Muscle layer of duodenum (tissue), 2 donors: ENCODE data around the gene HEATR5A.
"Not testable (repeated sequence)": the region's sequence is repeated elsewhere in the genome, so short reads cannot be mapped to it uniquely, and the experiment has no call there.

ENCODE experiments used
- H3K27ac ChIP-seq: one replicate; pipeline ENCODE4 v1.7.0; 2013; ENCODE audit warnings: mild to moderate bottlenecking, low read length
- H3K27me3 ChIP-seq: one replicate; pipeline ENCODE4 v1.7.0; 2013; ENCODE audit warnings: low read depth, mild to moderate bottlenecking, control low read depth, low read length
- H3K36me3 ChIP-seq, 2 donors: one replicate each; pipeline ENCODE4 v1.7.0; 2013; ENCODE audit warnings: low read length in 2 of 2, control low read depth in 1 of 2, mild to moderate bottlenecking in 1 of 2; ENCODE audit not compliant: insufficient read depth in 2 of 2, control insufficient read depth in 1 of 2
- H3K4me1 ChIP-seq, 2 donors: one replicate each; pipeline ENCODE4 v1.7.0; 2013; ENCODE audit warnings: low read length in 2 of 2, mild to moderate bottlenecking in 2 of 2, control low read depth in 1 of 2, moderate library complexity in 1 of 2; ENCODE audit not compliant: insufficient read depth in 2 of 2, control insufficient read depth in 1 of 2
- H3K4me3 ChIP-seq, 2 donors: one replicate each; pipeline ENCODE4 v1.7.0; 2013; ENCODE audit warnings: low read length in 2 of 2, low read depth in 1 of 2, mild to moderate bottlenecking in 1 of 2
- H3K9me3 ChIP-seq, 2 donors: one replicate each; pipeline ENCODE4 v1.7.0; 2013; ENCODE audit warnings: low read length in 2 of 2, control low read depth in 1 of 2, mild to moderate bottlenecking in 1 of 2; ENCODE audit not compliant: control insufficient read depth in 1 of 2
- donor health status: healthy.

Gene HEATR5A

GRCh38 chr14:31319701-31320100 is 100.6 kb downstream of the HEATR5A start:
- Histone ChIP-seq H3K36me3 (peaks cover 24 to 29% of the 10 kb centered on the region in 2 donors), H3K27ac (no peak overlapping the region), H3K27me3 (no peaks in the 10 kb centered on the region), H3K9me3 (no peaks in the 10 kb centered on the region), H3K4me3 (no peak overlapping the region), H3K4me1 (no peaks in the 10 kb centered on the region)

- Histone ChIP-seq H3K27me3 (no peaks in the 10 kb centered on the region), H3K36me3 (peaks cover 35 to 45% of the 10 kb centered on the region in 2 donors), H3K27ac (no peak overlapping the region), H3K4me1 (no peaks in the 10 kb centered on the region), H3K9me3 (no peaks in the 10 kb centered on the region), H3K4me3 (no peak overlapping the region)
These were observed 107.4 kb downstream of the HEATR5A start for GRCh38 chr14:31312934-31313333.

GRCh38 chr14:31312370-31312769 is 108.0 kb downstream of the HEATR5A start:
- H3K36me3 ChIP-seq, result peaks cover 35 to 44% of the 10 kb centered on the region in 2 donors

GRCh38 chr14:31307618-31308017 is 112.7 kb downstream of the HEATR5A start:
- H3K27me3 ChIP-seq, result no peaks in the 10 kb centered on the region
- H3K4me3 ChIP-seq, result no peak overlapping the region
- H3K9me3 ChIP-seq, result no peaks in the 10 kb centered on the region
- no peak overlapping the region for H3K27ac ChIP-seq
- H3K36me3 ChIP-seq, result peaks cover 40 to 44% of the 10 kb centered on the region in 2 donors
- H3K4me1 ChIP-seq, result no peaks in the 10 kb centered on the region

More at GRCh38 chr14:31312370-31312769, 108.0 kb downstream of the HEATR5A start:
- H3K9me3 ChIP-seq, H3K4me3 ChIP-seq, H3K27ac ChIP-seq, H3K27me3 ChIP-seq, H3K4me1 ChIP-seq: not testable (repeated sequence)

GRCh38 chr14:31307198-31307597 is 113.2 kb downstream of the HEATR5A start:
- H3K27ac ChIP-seq, result no peak overlapping the region
- H3K4me3 ChIP-seq, result no peak overlapping the region
- no peaks in the 10 kb centered on the region for H3K27me3 ChIP-seq
- no peaks in the 10 kb centered on the region for H3K4me1 ChIP-seq
- H3K9me3 ChIP-seq, result no peaks in the 10 kb centered on the region
- H3K36me3 ChIP-seq, result peaks cover 37 to 44% of the 10 kb centered on the region in 2 donors

- no peak overlapping the region for H3K27ac ChIP-seq
- H3K4me3 ChIP-seq, result no peak overlapping the region
- H3K27me3 ChIP-seq, result no peaks in the 10 kb centered on the region
- no peaks in the 10 kb centered on the region for H3K9me3 ChIP-seq
- H3K4me1 ChIP-seq, result no peaks in the 10 kb centered on the region
- peaks cover 39 to 46% of the 10 kb centered on the region in 2 donors for H3K36me3 ChIP-seq
These were observed 116.7 kb downstream of the HEATR5A start for GRCh38 chr14:31303654-31304053.

- Histone ChIP-seq H3K4me3 (no peak overlapping the region), H3K36me3 (peaks cover 24 to 35% of the 10 kb centered on the region in 2 donors), H3K4me1 (no peaks in the 10 kb centered on the region)
These were observed 119.5 kb downstream of the HEATR5A start for GRCh38 chr14:31300883-31301282.

GRCh38 chr14:31300296-31300695 is 120.1 kb downstream of the HEATR5A start:
- Histone ChIP-seq H3K4me3 (no peak overlapping the region), H3K36me3 (peaks cover 21 to 31% of the 10 kb centered on the region in 2 donors), H3K9me3 (no peaks in the 10 kb centered on the region), H3K4me1 (no peaks in the 10 kb centered on the region), H3K27me3 (no peaks in the 10 kb centered on the region), H3K27ac (no peak overlapping the region)

More at GRCh38 chr14:31300883-31301282, 119.5 kb downstream of the HEATR5A start:
- H3K27ac ChIP-seq, result no peak overlapping the region
- no peaks in the 10 kb centered on the region for H3K27me3 ChIP-seq
- no peaks in the 10 kb centered on the region for H3K9me3 ChIP-seq

GRCh38 chr14:31297701-31298344 is 122.5 kb downstream of the HEATR5A start:
- Histone ChIP-seq H3K9me3 (no peaks in the 10 kb centered on the region), H3K4me1 (no peaks in the 10 kb centered on the region), H3K27me3 (no peaks in the 10 kb centered on the region), H3K4me3 (no peak overlapping the region), H3K27ac (no peak overlapping the region), H3K36me3 (peaks cover 9 to 28% of the 10 kb centered on the region in 2 donors)

- Histone ChIP-seq H3K9me3 (no peaks in the 10 kb centered on the region), H3K4me3 (no peak overlapping the region), H3K27me3 (no peaks in the 10 kb centered on the region), H3K36me3 (peaks cover 6 to 29% of the 10 kb centered on the region in 2 donors), H3K4me1 (no peaks in the 10 kb centered on the region), H3K27ac (no peak overlapping the region)
These were observed 123.2 kb downstream of the HEATR5A start for GRCh38 chr14:31297112-31297511.

GRCh38 chr14:31294746-31295405 is 125.5 kb downstream of the HEATR5A start:
- H3K27ac ChIP-seq, result no peak overlapping the region
- H3K27me3 ChIP-seq, result no peaks in the 10 kb centered on the region
- H3K4me1 ChIP-seq, result no peaks in the 10 kb centered on the region
- no peaks in the 10 kb centered on the region for H3K9me3 ChIP-seq
- H3K4me3 ChIP-seq, result no peak overlapping the region
- peaks cover under 1 to 15% of the 10 kb centered on the region in 2 donors for H3K36me3 ChIP-seq
